IMR-90 (cell line): ENCODE data around the gene LMOD1.

Experiments used
- CEBPB ChIP-seq: IDR thresholded peaks from 2 replicates; pipeline ENCODE4 v1.6.1; 2012; ENCODE audit warnings: low read depth, low read length, improper control_type of control experiment
- POLR2A ChIP-seq: IDR thresholded peaks from 2 replicates; pipeline ENCODE4 v1.6.1; 2012; ENCODE audit warnings: mild to moderate bottlenecking, low read depth, low read length

DNA sequence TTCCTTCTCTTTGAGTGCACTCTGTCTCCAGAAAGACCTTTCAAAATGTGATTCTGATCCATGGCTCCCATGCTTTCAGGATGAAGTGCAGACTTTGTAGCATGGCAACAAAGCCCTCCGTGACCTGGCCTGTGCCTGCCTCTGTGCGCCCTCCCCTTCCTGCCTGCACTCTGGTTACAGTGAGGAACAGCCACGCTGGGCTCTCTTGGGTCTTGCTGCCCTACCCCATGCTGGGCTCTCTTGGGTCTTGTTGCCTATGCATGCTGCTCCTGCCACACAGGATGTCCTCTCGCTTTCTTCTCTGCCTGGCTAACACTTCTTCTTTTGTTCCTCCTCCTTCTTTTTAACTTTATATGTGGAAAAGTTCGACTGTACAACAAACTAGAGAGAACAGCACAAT is 28.0 kb downstream of the LMOD1 start:
- TF ChIP-seq POLR2A: no peak
- no peak for TF ChIP-seq CEBPB
